ENCODE data around the gene MED20.
A peak's percentile ranks its signal among the peaks of the same experiment; 100 is the strongest.

MED20 gene

GRCh38 chr6:41958022-41958856, 37.3 kb upstream of the MED20 start:
- H3K36me3 ChIP-seq (ENCODE audit: insufficient read depth, low read length), result no peaks in the 10 kb centered on the region; the same call in 1 of the 2 replicates
- no peak overlapping the region for H3K4me2 ChIP-seq (ENCODE audit: insufficient read depth, low read length)
- no peaks in the 10 kb centered on the region for H3K9me3 ChIP-seq (ENCODE audit: insufficient read depth, low read length, severe bottlenecking)
- no peak overlapping the region for H3K4me3 ChIP-seq (ENCODE audit: low read depth in 1 of 2, low read length in 2 of 2)
- H3K9ac ChIP-seq (ENCODE audit: low read depth, low read length), result no peak overlapping the region
- no peak overlapping the region for H3K27ac ChIP-seq (ENCODE audit: low read length)
- ATAC-seq (ENCODE audit: insufficient read depth, low read depth), result no peak
- H4K20me1 ChIP-seq (ENCODE audit: insufficient read depth, low read length), result no peaks in the 10 kb centered on the region
- H2AFZ ChIP-seq (ENCODE audit: low read depth, low read length), result no peak overlapping the region
- no peak for DNase-seq
- peaks cover 11% of the 10 kb centered on the region; the same call in 1 of the 2 replicates for H3K79me2 ChIP-seq (ENCODE audit: insufficient read depth, low read length)
- no peaks in the 10 kb centered on the region for H3K4me1 ChIP-seq (ENCODE audit: insufficient read depth, low read length)
- H3K27me3 ChIP-seq (ENCODE audit: insufficient read depth, low read length, poor library complexity), result no peaks in the 10 kb centered on the region
- no peak for TF ChIP-seq EZH2 (IDR thresholded peaks at IDR 0.05; ENCODE audit: borderline replicate concordance, low read depth, low read length, severe bottlenecking)
- TF ChIP-seq CTCF (IDR thresholded peaks at IDR 0.05; ENCODE audit: borderline replicate concordance, extremely low read depth, low read length, poor library complexity, severe bottlenecking), result no peak

GRCh38 chr6:41957117-41957516, 36.2 kb upstream of the MED20 start:
- Histone ChIP-seq H3K27me3 (ENCODE audit: insufficient read depth, low read length, poor library complexity) (no peaks in the 10 kb centered on the region), H3K4me2 (ENCODE audit: insufficient read depth, low read length) (no peak overlapping the region), H4K20me1 (ENCODE audit: insufficient read depth, low read length) (no peaks in the 10 kb centered on the region), H3K79me2 (ENCODE audit: insufficient read depth, low read length) (peaks cover 15% of the 10 kb centered on the region; the same call in 1 of the 2 replicates), H3K9me3 (ENCODE audit: insufficient read depth, low read length, severe bottlenecking) (no peaks in the 10 kb centered on the region), H3K9ac (ENCODE audit: low read depth, low read length) (no peak overlapping the region), H3K27ac (ENCODE audit: low read length) (peak overlapping the region; percentile 25; the same call in 1 of the 2 replicates), H2AFZ (ENCODE audit: low read depth, low read length) (no peak overlapping the region), H3K4me1 (ENCODE audit: insufficient read depth, low read length) (no peaks in the 10 kb centered on the region), H3K4me3 (ENCODE audit: low read depth in 1 of 2, low read length in 2 of 2) (no peak overlapping the region), H3K36me3 (ENCODE audit: insufficient read depth, low read length) (no peaks in the 10 kb centered on the region; the same call in 1 of the 2 replicates)
- TF ChIP-seq CTCF (IDR thresholded peaks at IDR 0.05; ENCODE audit: borderline replicate concordance, extremely low read depth, low read length, poor library complexity, severe bottlenecking) (no peak), EZH2 (IDR thresholded peaks at IDR 0.05; ENCODE audit: borderline replicate concordance, low read depth, low read length, severe bottlenecking) (no peak)
- ATAC-seq (ENCODE audit: insufficient read depth, low read depth) (no peak), DNase-seq (no peak)

- Histone ChIP-seq H3K27me3 (ENCODE audit: insufficient read depth, low read length, poor library complexity) (no peaks in the 10 kb centered on the region), H3K27ac (ENCODE audit: low read length) (no peak overlapping the region), H3K4me3 (ENCODE audit: low read depth in 1 of 2, low read length in 2 of 2) (no peak overlapping the region), H3K4me1 (ENCODE audit: insufficient read depth, low read length) (no peaks in the 10 kb centered on the region), H3K4me2 (ENCODE audit: insufficient read depth, low read length) (no peak overlapping the region), H4K20me1 (ENCODE audit: insufficient read depth, low read length) (no peaks in the 10 kb centered on the region), H3K79me2 (ENCODE audit: insufficient read depth, low read length) (peaks cover 10% of the 10 kb centered on the region; the same call in 1 of the 2 replicates), H2AFZ (ENCODE audit: low read depth, low read length) (no peak overlapping the region), H3K9ac (ENCODE audit: low read depth, low read length) (no peak overlapping the region), H3K9me3 (ENCODE audit: insufficient read depth, low read length, severe bottlenecking) (no peaks in the 10 kb centered on the region), H3K36me3 (ENCODE audit: insufficient read depth, low read length) (peaks cover 3% of the 10 kb centered on the region; the same call in 1 of the 2 replicates)
- DNase-seq, result no peak
- ATAC-seq (ENCODE audit: insufficient read depth, low read depth), result no peak
- TF ChIP-seq CTCF (IDR thresholded peaks at IDR 0.05; ENCODE audit: borderline replicate concordance, extremely low read depth, low read length, poor library complexity, severe bottlenecking) (no peak), EZH2 (IDR thresholded peaks at IDR 0.05; ENCODE audit: borderline replicate concordance, low read depth, low read length, severe bottlenecking) (no peak)
Observed at GRCh38 chr6:41955412-41955811, 34.5 kb upstream of the MED20 start.
